Measurements from ENCODE around the gene ZNF350. TPM values are rescaled to one million over a fixed set of nuclear protein-coding genes. Genes with fewer than 3 reads are reported as not detected.

The ZNF350 gene
- total and polyA plus RNA-seq, 2 of the 13 experiments (the other 11 are each of a cell fraction or from before 2014, with no cell fraction given): 3.7 to 6.9 TPM

- TF ChIP-seq KLF15 (CRISPR knock-in tag; IDR thresholded peaks at IDR 0.05; ENCODE audit: borderline replicate concordance) (no peak), ZNF253 (CRISPR knock-in tag; IDR thresholded peaks at IDR 0.05; ENCODE audit: borderline replicate concordance) (no peak), ZXDC (CRISPR knock-in tag; IDR thresholded peaks at IDR 0.05) (no peak; the same call in 1 of the 2 replicates), BCLAF1 (IDR thresholded peaks at IDR 0.05) (no peak), NBN (conservative IDR thresholded peaks at IDR 0.05) (no peak), HES4 (CRISPR knock-in tag; IDR thresholded peaks at IDR 0.05; ENCODE audit: borderline replicate concordance) (no peak), TCF7L2 (IDR thresholded peaks at IDR 0.05; ENCODE audit: low read depth, low read length) (no peak), FOXK1 (CRISPR knock-in tag; IDR thresholded peaks at IDR 0.05; ENCODE audit: borderline replicate concordance, low read depth) (peak; percentile 47; the same call in 1 of the 2 replicates), FOXM1 (CRISPR knock-in tag; IDR thresholded peaks at IDR 0.05) (no peak), U2AF2 (IDR thresholded peaks at IDR 0.05; ENCODE audit: low read depth, low read length) (no peak), ZZZ3 (CRISPR knock-in tag; IDR thresholded peaks at IDR 0.05; ENCODE audit: borderline replicate concordance) (0 out of 2 replicates have a peak, but pooled peaks have one; percentile 28), ZNF7 (CRISPR knock-in tag; IDR thresholded peaks at IDR 0.05) (no peak), RXRB (CRISPR knock-in tag; IDR thresholded peaks at IDR 0.05; ENCODE audit: borderline replicate concordance) (0 out of 2 replicates have a peak, but pooled peaks have one; percentile 48), RFXANK (CRISPR knock-in tag; IDR thresholded peaks at IDR 0.05) (no peak), XRCC5 (optimal IDR thresholded peaks at IDR 0.05; ENCODE audit: low read length) (peak; percentile 90), NFATC3 (CRISPR knock-in tag; IDR thresholded peaks at IDR 0.05) (no peak), ZNF678 (CRISPR knock-in tag; IDR thresholded peaks at IDR 0.05) (no peak), RFXAP (CRISPR knock-in tag; IDR thresholded peaks at IDR 0.05; ENCODE audit: borderline replicate concordance) (no peak), ZNF597 (CRISPR knock-in tag; IDR thresholded peaks at IDR 0.05) (no peak), FOSL2 (CRISPR knock-in tag; IDR thresholded peaks at IDR 0.05) (peak; percentile 17; the same call in 1 of the 2 replicates), TBX3 (IDR thresholded peaks at IDR 0.05; ENCODE audit: borderline replicate concordance) (no peak), ZNF180 (CRISPR knock-in tag; IDR thresholded peaks at IDR 0.05; ENCODE audit: borderline replicate concordance, low read depth) (no peak), ZNF878 (CRISPR knock-in tag; IDR thresholded peaks at IDR 0.05) (no peak), POLR2G (IDR thresholded peaks at IDR 0.05; ENCODE audit: low read depth, low read length) (peak; percentile 54; the same call in 1 of the 2 replicates)
Measured at GRCh38 chr19:51926784-51927741, 59.6 kb downstream of the ZNF350 start, which contains the start of gene ZNF613 (continued).

All from HepG2 (cell line).